ENCODE data around the gene ILDR1.

ILDR1 gene

GRCh38 chr3:122055215-122055614 lies 33.2 kb upstream of the ILDR1 start, which contains the start of gene CD86:
Gene CD86 (plus strand): TSS chr3:122055362. CDS start chr3:122055490, 128 bp downstream.
- TF ChIP-seq FOXP2 (optimal IDR thresholded peaks at IDR 0.05; ENCODE audit: borderline replicate concordance, extremely low read depth, extremely low read length, insufficient read depth) (no peak), TAF1 (IDR thresholded peaks at IDR 0.05; ENCODE audit: borderline replicate concordance, insufficient read depth, low read length) (no peak), POLR2AphosphoS5 (IDR thresholded peaks at IDR 0.05; ENCODE audit: low read depth, low read length) (no peak), SIN3A (IDR thresholded peaks at IDR 0.05; ENCODE audit: borderline replicate concordance, insufficient read depth, low read length) (no peak), REST (IDR thresholded peaks at IDR 0.05; ENCODE audit: insufficient read depth in 1 of 2, low read depth in 2 of 2, low read length in 2 of 2) (no peak)

- TF ChIP-seq SIN3A (IDR thresholded peaks at IDR 0.05; ENCODE audit: borderline replicate concordance, insufficient read depth, low read length): no peak
- TF ChIP-seq TAF1 (IDR thresholded peaks at IDR 0.05; ENCODE audit: borderline replicate concordance, insufficient read depth, low read length): no peak
- TF ChIP-seq POLR2AphosphoS5 (IDR thresholded peaks at IDR 0.05; ENCODE audit: low read depth, low read length): no peak
- TF ChIP-seq FOXP2 (optimal IDR thresholded peaks at IDR 0.05; ENCODE audit: borderline replicate concordance, extremely low read depth, extremely low read length, insufficient read depth): no peak
- TF ChIP-seq REST (IDR thresholded peaks at IDR 0.05; ENCODE audit: insufficient read depth in 1 of 2, low read depth in 2 of 2, low read length in 2 of 2): no peak
These were observed 30.9 kb upstream of the ILDR1 start for GRCh38 chr3:122052968-122053367.

- TF ChIP-seq FOXP2 (optimal IDR thresholded peaks at IDR 0.05; ENCODE audit: borderline replicate concordance, extremely low read depth, extremely low read length, insufficient read depth) (no peak), POLR2AphosphoS5 (IDR thresholded peaks at IDR 0.05; ENCODE audit: low read depth, low read length) (no peak), REST (IDR thresholded peaks at IDR 0.05; ENCODE audit: insufficient read depth in 1 of 2, low read depth in 2 of 2, low read length in 2 of 2) (no peak), TAF1 (IDR thresholded peaks at IDR 0.05; ENCODE audit: borderline replicate concordance, insufficient read depth, low read length) (no peak), SIN3A (IDR thresholded peaks at IDR 0.05; ENCODE audit: borderline replicate concordance, insufficient read depth, low read length) (no peak)
These were observed 11.0 kb upstream of the ILDR1 start for GRCh38 chr3:122033023-122033422.

GRCh38 chr3:122032531-122032930 lies 10.5 kb upstream of the ILDR1 start:
- TF ChIP-seq FOXP2 (optimal IDR thresholded peaks at IDR 0.05; ENCODE audit: borderline replicate concordance, extremely low read depth, extremely low read length, insufficient read depth): no peak
- no peak for TF ChIP-seq TAF1 (IDR thresholded peaks at IDR 0.05; ENCODE audit: borderline replicate concordance, insufficient read depth, low read length)
- no peak for TF ChIP-seq SIN3A (IDR thresholded peaks at IDR 0.05; ENCODE audit: borderline replicate concordance, insufficient read depth, low read length)
- no peak for TF ChIP-seq POLR2AphosphoS5 (IDR thresholded peaks at IDR 0.05; ENCODE audit: low read depth, low read length)
- no peak for TF ChIP-seq REST (IDR thresholded peaks at IDR 0.05; ENCODE audit: insufficient read depth in 1 of 2, low read depth in 2 of 2, low read length in 2 of 2)

GRCh38 chr3:122031123-122031468 lies 9.0 kb upstream of the ILDR1 start:
- TF ChIP-seq SIN3A (IDR thresholded peaks at IDR 0.05; ENCODE audit: borderline replicate concordance, insufficient read depth, low read length) (no peak), REST (IDR thresholded peaks at IDR 0.05; ENCODE audit: insufficient read depth in 1 of 2, low read depth in 2 of 2, low read length in 2 of 2) (no peak), POLR2AphosphoS5 (IDR thresholded peaks at IDR 0.05; ENCODE audit: low read depth, low read length) (no peak), TAF1 (IDR thresholded peaks at IDR 0.05; ENCODE audit: borderline replicate concordance, insufficient read depth, low read length) (no peak), FOXP2 (optimal IDR thresholded peaks at IDR 0.05; ENCODE audit: borderline replicate concordance, extremely low read depth, extremely low read length, insufficient read depth) (no peak)

Data from PFSK-1 (cell line).